D721Med (cell line): ENCODE data around the gene LPAR2.
"Not testable (repeated sequence)": the region's sequence is repeated elsewhere in the genome, so short reads cannot be mapped to it uniquely, and the experiment has no call there.

Experiments
- DNase-seq: peaks from one replicate; pipeline ENCODE4 v3.0.0; 2011; ENCODE audit warnings: low spot score; ENCODE audit not compliant: insufficient read length
- FAIRE-seq: peaks from 2 replicates; lab custom pipeline; 2011; peaks lifted over from hg19 to GRCh38; lab: Jason Lieb, UNC
- CTCF ChIP-seq: IDR thresholded peaks from 2 replicates; pipeline ENCODE4 v1.5.1; 2012; ENCODE audit warnings: mild to moderate bottlenecking, control low read depth; ENCODE audit not compliant: insufficient read depth; ENCODE audit errors: missing control alignments

The LPAR2 gene

GRCh38 chr19:19619181-19619848 is 8.7 kb downstream of the LPAR2 start:
- DNase-seq, result no peak
- TF ChIP-seq CTCF, result no peak
- FAIRE-seq, result no peak

- DNase-seq, result peak; percentile 87
Measured at GRCh38 chr19:19618219-19619051, 9.6 kb downstream of the LPAR2 start, which contains the start of gene PBX4. PBX4 (minus strand) TSS chr19:19618687; CDS start chr19:19618629, 58 bp downstream.

GRCh38 chr19:19615086-19615485 is 12.9 kb downstream of the LPAR2 start:
- TF ChIP-seq CTCF, result no peak
- FAIRE-seq (no peak), DNase-seq (no peak)

More at GRCh38 chr19:19618219-19619051, 9.6 kb downstream of the LPAR2 start, which contains the start of gene PBX4:
- FAIRE-seq, result no peak
- TF ChIP-seq CTCF, result no peak

GRCh38 chr19:19613506-19613905 is 14.5 kb downstream of the LPAR2 start:
- FAIRE-seq, result no peak
- no peak for TF ChIP-seq CTCF
- DNase-seq, result no peak

- DNase-seq, result no peak
- no peak for TF ChIP-seq CTCF
- FAIRE-seq, result no peak
Measured at GRCh38 chr19:19610376-19611202, 17.4 kb downstream of the LPAR2 start.

GRCh38 chr19:19606686-19607085 is 21.3 kb downstream of the LPAR2 start:
- FAIRE-seq, DNase-seq: not testable (repeated sequence)

- no peak for DNase-seq
- FAIRE-seq, result no peak
- no peak for TF ChIP-seq CTCF
Measured at GRCh38 chr19:19606021-19606420, 22.0 kb downstream of the LPAR2 start.
